Stimulated activated CD4-positive, alpha-beta T cell treated with anti-CD3 and anti-CD28 coated beads, Interleukin-4, amount 100 ng/mL, for 48 hours (primary cell): ENCODE results near the gene BSG.

ENCODE experiments used
- DNase-seq, 2 donors: peaks; one replicate each; pipeline ENCODE4 v3.0.0-alpha.2; 2020; ENCODE audit warnings: low read depth in 2 of 2

Gene BSG

DNA sequence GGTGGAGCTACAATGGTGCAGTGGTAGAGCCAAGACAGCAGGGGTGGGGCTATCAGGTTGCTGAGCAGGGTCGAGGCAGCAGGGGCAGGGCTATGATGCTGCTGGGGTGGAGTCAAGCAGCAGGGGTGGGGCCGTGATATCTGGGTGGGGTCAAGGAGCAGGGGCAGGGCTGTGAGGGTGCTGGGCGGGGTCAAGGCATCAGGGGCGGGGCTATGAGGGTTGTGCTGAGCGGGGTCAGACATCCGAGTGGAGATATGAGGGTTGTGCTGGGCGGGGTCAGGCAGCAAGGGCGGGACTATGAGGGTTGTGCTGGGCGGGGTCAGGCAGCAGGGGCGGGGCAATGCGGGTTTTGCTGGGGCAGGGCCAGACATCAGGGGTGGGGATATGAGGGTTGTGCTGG lies 32.0 kb downstream of the BSG start:
- DNase-seq: peak; percentile 48 to 74

DNA sequence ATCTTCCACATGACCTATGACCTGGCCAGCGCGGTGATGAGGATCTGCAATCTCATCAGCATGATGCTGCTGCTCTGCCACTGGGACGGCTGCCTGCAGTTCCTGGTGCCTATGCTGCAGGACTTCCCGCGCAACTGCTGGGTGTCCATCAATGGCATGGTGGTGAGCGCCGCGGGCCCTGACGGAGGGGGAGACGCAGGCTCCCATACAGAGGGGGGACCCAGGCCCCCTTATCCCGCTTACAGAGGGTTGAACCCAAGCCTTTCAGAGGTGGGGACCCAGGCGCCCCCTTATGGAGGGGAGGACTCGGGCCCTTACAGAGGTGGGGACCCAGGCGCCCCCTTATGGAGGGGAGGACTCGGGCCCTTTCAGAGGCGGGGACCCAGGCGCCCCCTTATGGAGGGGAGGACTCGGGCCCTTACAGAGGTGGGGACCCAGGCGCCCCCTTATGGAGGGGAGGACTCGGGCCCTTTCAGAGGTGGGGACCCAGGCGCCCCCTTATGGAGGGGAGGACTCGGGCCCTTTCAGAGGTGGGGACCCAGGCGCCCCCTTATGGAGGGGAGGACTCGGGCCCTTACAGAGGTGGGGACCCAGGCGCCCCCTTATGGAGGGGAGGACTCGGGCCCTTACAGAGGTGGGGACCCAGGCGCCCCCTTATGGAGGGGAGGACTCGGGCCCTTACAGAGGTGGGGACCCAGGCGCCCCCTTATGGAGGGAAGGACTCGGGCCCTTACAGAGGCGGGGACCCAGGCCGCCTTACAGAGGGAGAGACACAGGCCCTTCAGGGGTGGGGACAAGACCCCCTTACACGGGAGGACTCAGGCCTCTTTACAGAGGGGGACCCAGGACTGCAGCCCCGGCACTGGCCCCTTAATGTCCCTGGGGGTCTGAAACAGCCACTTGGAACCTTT lies 32.9 kb downstream of the BSG start:
- DNase-seq: peak in 1 of 2 donors; percentile 21

DNA sequence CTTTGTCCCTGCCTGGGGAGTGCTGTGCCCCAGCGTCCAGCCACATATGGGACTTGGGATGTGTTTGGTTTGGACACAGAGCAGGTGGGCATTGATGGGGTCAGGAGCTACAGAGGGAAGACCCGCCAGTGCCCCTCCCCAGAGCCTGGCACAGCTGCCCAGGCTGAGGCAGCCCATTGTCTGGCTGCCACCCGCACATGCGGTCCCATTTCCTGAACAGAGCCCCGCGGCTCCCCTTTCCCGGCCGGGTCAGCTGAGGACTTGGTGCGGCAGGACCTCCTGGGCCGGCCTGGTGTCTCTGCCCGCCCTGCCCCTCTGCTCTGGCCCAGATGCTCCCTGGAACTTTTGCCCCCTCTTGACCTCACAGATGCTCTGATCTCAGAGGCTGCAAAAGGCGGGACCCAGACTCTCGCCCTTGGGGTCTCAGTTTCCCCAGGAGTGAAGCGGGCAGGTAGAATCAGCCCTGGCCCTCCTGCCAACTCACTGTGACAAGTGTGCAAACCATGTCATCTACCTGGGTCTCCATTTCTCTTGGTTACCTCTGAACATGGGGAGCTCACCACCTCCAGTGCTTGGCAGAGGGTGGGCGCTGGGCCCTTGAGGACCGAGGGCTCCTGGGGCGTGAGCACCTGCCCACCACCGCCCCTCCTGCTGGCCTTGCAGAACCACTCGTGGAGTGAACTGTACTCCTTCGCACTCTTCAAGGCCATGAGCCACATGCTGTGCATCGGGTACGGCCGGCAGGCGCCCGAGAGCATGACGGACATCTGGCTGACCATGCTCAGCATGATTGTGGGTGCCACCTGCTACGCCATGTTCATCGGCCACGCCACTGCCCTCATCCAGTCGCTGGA lies 35.1 kb downstream of the BSG start:
- DNase-seq: no peak

DNA sequence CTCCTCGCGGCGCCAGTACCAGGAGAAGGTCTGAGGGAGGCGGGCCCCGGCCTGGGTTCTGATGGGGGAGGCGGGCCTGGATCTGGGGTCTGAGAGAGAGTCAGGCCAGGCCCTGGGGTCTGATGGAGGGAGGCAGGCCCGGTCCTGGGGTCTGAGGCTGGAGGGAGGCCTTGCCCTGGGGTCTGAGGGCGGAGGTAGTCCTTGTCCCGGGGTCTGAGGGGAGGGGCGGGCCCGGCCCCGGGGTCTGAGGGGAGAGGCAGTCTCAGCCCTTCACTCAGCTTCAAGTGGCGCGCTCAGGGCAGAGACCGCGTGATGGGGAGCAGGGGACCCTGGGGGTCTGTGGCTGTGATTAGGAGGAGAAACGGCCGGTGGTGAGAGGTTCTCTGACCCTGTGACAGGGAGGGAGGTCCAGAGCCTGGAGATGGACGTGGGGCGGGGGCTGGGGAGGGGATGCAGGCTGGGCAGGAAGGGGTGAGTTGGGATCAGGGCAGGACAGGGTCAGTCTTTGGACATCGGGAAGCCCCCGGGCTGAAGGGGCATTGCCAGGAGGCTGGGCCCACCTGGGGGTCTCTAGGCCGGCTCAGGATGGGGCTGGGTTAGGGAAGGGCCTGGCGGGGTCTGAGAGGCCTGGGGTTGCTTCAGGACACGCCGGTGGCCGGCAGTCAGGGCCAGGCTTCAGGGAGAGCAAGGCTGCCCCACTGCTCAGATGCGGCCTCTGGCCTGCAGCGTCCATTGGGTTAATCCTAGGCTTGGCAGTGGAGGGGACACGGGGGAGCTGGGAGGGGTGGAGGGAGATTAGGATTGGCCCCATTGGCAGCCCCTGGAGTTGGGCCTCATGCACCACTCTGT lies 36.0 kb downstream of the BSG start:
- no peak for DNase-seq

DNA sequence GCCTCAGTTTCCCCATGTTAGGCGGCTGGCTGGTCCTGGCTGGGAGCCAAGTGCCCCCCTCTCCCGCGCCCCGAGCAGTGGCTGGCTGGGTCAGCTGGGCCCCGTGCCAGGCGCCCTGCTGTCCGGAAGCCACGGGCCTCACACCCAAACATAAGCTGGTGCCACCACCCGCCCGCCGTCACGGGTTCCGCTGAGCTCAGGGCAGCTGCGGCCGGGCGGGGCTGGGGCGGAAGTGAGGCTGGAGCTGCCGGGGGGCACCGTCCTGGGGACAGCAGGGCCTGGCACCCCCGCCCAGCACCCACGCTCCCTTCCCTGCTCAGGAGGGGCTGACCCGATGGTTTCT lies 36.6 kb downstream of the BSG start:
- no peak for DNase-seq

DNA sequence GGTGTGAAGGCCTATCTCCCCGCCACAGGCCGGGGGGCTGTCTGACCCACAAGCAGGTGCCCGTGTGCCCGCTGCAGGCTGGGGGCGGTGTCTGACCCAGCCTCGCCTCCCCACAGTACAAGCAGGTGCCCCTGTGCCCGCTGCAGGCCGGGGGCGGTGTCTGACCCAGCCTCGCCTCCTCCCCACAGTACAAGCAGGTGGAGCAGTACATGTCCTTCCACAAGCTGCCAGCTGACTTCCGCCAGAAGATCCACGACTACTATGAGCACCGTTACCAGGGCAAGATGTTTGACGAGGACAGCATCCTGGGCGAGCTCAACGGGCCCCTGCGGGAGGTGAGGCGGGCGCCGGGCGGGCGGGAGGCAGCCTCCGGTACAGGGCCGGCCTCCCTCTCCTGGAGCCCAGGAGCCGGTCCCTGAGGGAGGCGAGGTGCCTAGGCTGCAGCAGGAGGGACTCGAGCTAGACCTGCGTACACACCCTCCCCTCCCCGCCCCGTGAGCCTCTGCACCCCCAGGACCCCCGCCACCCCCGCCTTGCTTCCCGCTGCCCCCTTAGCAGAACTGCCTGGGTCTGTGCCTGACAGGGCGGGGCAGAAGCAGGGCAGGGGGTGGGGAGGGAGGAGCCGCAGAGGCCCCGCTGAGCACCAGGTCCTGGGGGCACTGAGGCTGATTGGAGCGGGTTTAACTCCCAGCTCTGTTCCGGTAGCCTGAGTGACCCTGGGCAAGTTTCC lies 37.8 kb downstream of the BSG start:
- no peak for DNase-seq

DNA sequence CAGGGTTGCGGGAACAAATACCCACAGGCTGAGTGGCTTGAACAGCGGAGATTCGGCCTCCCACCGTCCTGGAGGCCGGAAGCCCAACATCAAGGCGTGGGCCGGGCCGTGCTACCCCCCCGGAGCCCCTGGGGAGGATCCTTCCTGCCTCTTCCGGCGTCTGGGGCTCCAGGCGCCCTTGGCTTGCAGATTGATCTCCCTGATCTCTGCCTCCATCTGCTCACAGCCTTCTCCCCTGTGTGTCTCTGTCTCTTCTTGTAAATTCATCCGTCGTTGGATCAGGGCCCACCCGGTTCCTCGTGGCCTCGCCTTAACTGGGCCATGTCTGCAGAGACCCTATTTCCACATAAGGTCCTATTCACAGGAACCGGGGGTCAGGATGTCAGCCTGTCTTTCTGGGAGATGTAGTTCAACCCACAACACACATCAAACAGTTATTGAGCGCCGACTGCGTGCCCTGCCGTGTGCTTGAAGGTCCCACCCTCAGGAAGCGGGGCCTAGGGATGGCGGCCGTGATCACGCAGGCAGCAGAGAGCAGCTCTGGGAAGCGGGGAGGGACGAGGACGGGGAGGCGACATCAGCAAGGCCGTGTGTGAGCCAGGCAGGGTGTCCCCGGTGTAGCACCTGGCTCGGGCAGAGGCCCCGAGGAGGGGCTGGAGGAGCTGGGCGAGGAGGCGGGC lies 38.5 kb downstream of the BSG start:
- DNase-seq: peak; percentile 45 to 50

DNA sequence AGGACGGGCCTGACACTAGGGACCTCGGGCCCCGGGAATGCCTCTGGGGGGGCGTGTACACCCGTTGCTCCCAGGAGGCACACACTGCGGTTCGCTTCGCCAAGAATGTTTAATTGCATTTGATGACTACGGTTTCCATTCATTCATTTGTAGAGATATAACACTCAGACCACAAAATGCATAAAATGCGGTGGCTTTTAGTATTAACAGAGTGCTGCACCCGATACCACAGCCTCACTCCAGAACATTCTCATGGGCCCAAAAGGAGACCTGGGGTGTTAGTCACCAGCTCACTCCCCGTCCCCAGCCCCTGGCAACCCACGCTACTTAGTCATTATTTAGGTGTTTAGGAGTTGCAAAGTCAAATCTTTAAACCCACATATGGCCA lies 39.1 kb downstream of the BSG start:
- DNase-seq: peak; percentile 46 to 76

DNA sequence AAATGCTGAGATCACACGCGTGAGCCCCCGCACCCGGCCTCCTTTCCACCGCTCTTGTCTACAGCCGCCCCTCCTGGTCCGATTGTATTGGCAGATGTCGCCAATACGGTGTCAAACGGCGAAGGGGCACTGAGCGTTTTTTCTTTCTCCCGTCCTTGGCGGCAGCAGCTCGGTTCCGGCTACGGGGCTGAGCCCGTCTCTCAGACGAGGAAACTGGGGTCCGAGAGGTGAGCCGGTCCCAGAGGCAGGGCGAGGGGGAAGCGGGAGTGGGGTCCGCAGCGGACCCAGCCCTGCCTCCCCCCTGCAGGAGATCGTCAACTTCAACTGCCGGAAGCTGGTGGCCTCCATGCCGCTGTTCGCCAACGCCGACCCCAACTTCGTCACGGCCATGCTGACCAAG lies 40.5 kb downstream of the BSG start:
- no peak for DNase-seq

DNA sequence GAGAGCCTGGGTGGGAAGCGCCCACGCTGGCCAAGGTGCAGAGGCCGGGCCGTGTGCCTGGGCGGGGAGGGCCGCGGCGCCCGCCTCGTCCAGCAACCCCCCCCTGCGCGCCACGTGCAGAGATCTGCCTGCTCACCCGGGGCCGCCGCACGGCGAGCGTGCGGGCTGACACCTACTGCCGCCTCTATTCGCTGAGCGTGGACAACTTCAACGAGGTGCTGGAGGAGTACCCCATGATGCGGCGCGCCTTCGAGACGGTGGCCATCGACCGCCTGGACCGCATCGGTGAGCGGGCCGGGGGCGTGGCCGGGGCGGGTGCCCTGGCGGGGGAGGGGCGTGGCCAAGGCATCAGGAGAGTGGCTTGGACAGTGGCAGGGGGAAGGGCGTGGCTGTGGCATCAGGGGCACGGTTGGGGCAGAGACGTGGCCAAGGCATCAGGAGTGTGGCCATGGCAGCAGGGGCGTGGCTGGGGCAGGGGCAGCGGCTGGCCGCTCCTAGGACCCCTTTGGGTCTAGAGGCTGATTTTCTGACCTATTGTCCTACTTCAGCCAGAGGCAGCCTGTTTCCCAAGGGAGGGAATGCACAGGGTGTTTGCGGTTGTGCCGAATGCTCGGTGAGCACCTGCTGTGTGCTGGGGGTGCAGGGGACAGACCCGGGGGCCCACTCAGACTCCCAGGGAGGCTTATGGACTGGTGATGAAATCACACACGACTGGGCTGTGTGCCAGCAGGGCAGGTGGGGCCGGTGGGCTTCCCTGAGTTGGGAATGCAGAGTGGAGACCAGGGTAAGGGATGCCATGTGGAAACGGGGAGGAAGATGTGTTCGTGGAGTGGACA lies 41.6 kb downstream of the BSG start:
- DNase-seq: no peak

DNA sequence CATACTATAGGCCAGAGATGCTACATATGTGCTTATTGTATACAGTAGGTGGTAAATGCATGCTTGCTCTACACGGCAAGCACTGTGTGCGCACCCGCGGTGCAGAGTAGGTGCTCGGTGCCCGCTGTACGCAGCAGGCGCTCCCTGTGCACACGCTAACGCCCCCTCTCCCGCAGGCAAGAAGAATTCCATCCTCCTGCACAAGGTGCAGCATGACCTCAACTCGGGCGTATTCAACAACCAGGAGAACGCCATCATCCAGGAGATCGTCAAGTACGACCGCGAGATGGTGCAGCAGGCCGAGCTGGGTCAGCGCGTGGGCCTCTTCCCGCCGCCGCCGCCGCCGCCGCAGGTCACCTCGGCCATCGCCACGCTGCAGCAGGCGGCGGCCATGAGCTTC lies 43.2 kb downstream of the BSG start:
- no peak for DNase-seq

DNA sequence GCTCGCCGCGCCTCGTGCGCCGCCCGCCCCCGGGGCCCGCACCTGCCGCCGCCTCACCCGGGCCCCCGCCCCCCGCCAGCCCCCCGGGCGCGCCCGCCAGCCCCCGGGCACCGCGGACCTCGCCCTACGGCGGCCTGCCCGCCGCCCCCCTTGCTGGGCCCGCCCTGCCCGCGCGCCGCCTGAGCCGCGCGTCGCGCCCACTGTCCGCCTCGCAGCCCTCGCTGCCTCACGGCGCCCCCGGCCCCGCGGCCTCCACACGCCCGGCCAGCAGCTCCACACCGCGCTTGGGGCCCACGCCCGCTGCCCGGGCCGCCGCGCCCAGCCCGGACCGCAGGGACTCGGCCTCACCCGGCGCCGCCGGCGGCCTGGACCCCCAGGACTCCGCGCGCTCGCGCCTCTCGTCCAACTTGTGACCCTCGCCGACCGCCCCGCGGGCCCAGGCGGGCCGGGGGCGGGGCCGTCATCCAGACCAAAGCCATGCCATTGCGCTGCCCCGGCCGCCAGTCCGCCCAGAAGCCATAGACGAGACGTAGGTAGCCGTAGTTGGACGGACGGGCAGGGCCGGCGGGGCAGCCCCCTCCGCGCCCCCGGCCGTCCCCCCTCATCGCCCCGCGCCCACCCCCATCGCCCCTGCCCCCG lies 43.8 kb downstream of the BSG start:
- no peak for DNase-seq

DNA sequence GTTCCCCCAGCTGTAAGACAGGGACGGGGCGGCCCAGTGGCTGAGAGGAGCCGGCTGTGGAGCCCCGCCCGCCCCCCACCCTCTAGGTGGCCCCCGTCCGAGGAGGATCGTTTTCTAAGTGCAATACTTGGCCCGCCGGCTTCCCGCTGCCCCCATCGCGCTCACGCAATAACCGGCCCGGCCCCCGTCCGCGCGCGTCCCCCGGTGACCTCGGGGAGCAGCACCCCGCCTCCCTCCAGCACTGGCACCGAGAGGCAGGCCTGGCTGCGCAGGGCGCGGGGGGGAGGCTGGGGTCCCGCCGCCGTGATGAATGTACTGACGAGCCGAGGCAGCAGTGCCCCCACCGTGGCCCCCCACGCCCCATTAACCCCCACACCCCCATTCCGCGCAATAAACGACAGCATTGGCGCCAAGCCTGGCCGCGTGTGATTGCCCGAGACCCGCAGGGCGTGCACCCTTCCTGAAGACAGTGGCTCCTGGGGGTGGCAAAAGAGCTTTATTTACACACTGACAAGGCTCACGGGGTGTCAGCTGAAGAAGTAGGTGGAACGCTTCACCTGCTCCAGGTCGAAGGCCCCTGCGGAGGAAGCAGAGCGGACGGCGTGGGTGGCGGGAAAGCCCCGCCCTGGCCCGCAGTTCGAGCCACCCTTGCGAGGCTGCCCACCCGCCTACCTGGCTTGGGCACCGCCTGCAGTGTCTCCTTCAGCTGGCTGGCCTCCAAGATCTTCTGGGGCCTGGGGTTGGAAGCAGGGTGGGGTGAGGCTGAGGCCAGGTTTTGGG lies 44.5 kb downstream of the BSG start:
- DNase-seq: no peak

DNA sequence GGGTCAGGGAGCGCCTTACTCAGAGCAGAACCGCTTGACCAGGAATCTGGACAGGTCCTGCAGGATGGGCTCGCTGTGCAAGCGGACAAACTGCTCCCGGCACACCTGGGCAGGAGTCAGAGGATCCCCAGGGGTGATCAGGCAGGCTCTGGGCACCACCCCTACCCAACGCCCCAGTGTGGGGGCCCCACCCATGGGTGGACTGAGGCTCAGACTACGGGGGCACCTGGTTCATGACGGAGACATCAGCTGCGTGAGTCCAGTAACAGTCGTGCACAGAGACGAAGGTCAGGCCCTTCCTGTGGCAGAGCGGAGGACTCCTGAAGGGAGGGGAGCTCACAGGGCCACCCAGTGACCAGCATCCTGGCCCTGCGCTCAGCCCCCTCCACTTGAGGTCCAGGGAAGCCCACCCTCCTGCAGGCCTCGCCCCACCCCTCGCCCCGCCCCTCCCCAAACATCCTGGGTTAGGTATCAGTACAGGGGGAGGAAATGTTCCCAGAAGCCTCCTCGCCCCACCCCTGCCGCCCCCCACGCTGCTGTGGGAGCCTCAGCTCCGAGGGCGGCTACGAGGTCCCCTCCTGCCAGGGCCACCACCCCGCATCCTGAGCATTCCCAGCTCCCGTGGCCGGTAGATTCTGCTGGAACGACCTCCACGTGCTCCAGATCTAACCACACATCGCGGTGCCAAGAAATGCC lies 45.3 kb downstream of the BSG start:
- DNase-seq: no peak

DNA sequence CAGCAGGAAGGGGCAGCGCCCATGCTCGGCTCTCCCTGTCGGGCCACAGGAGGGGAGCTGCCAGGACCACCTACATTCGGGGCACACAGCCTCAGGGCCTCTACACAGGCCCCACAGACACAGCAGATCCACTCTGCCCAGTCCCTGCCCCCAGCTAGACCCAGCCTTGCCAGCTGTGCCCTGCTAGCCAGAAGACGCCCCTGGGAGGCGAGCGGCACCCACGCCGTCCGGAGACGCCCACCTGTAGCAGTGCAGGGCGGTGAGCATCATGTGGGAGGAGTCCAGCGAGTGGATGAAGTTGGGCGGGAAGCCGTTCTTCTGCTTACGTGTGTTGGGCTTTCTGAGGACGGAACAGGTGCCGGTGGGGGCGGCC lies 45.8 kb downstream of the BSG start:
- DNase-seq: no peak

DNA sequence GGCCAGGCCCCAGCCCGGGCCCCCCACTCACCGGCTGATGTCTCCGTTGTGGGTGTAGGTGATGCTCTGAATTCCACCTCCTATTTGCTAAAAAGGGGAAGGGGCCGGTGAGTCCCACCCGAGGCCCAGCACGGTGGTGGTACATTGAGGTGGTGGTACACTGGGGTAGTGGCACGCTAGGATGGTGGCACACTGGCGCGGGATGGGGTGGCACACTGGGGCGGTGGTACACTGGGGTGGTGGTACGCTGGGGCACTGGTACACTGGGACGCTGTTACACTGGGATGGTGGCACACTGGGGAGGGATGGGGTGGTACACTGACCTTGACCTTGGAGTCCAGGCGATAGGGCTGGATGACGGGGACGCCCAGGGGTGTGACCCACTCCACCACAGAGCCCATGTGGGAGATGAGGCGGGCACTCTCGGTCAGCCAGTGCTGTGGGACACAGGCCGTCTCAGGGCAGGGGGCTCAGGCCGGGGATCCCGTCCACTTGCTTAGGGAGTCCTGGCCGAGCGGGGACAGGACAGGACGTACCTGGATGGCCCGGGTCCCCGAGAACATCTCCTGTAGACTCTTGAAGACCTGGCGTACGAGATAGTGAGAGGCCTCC lies 46.4 kb downstream of the BSG start:
- no peak for DNase-seq

DNA sequence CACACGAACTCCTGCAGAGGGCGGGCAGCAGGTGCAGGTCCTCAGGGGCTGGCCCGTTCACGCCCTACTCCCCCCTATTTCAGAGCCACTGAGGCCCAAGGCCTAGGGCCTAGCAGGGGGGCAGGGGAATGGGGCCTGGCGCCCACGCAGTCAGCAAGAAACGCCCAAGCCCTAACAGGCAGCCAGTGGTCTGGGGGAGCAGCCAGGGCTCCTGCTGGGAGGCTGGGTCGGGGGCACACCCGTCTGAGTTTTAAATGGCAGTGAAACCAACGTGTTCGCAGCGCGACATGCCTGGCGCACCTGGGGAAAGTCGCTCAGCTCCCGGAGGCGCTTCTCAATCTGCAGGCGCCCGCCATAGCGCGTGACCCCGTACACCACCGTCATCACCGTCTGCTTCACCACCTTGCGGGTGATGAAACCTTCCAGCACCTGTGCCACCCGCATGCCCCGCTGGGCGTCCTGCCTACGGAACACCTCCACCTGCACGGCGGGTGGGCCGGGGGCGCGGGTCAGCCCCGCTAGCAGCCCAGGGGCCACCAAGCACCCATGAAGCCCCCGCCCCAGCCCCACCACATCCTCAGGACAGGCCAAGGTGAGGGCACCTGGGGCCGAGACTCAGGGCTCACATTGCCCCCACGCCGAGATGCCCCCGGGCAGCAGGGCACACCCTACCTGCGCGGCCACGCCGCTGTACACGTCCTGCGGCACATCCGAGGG lies 47.0 kb downstream of the BSG start:
- no peak for DNase-seq
